Measurements from ENCODE around the gene CACFD1.

The CACFD1 gene

GRCh38 chr9:133475292-133476012 is 15.7 kb downstream of the CACFD1 start:
- TF ChIP-seq CTCF (IDR thresholded peaks at IDR 0.05; ENCODE audit: low read depth, low read length, missing control alignments), result no peak
- no peak overlapping the region for H3K4me3 ChIP-seq (ENCODE audit: low read depth, low read length)
- no peak for DNase-seq (ENCODE audit: low read depth)

GRCh38 chr9:133476036-133476931 is 16.5 kb downstream of the CACFD1 start:
- DNase-seq (ENCODE audit: low read depth), result no peak
- H3K4me3 ChIP-seq (ENCODE audit: low read depth, low read length), result no peak overlapping the region
- no peak for TF ChIP-seq CTCF (IDR thresholded peaks at IDR 0.05; ENCODE audit: low read depth, low read length, missing control alignments)

GRCh38 chr9:133476941-133477340 is 17.2 kb downstream of the CACFD1 start:
- no peak for DNase-seq (ENCODE audit: low read depth)
- no peak overlapping the region; the same call in 1 of the 2 replicates for H3K4me3 ChIP-seq (ENCODE audit: low read depth, low read length)
- TF ChIP-seq CTCF (IDR thresholded peaks at IDR 0.05; ENCODE audit: low read depth, low read length, missing control alignments), result no peak

GRCh38 chr9:133477461-133477860 is 17.7 kb downstream of the CACFD1 start:
- H3K4me3 ChIP-seq (ENCODE audit: low read depth, low read length), result peak overlapping the region; percentile 67; the same call in 1 of the 2 replicates
- DNase-seq (ENCODE audit: low read depth), result no peak
- TF ChIP-seq CTCF (IDR thresholded peaks at IDR 0.05; ENCODE audit: low read depth, low read length, missing control alignments), result no peak

GRCh38 chr9:133477992-133478850 is 18.4 kb downstream of the CACFD1 start:
- H3K4me3 ChIP-seq (ENCODE audit: low read depth, low read length), result peak overlapping the region; percentile 67
- DNase-seq (ENCODE audit: low read depth), result no peak
- TF ChIP-seq CTCF (IDR thresholded peaks at IDR 0.05; ENCODE audit: low read depth, low read length, missing control alignments), result no peak

GRCh38 chr9:133478851-133479711 is 19.3 kb downstream of the CACFD1 start, which contains the start of gene SLC2A6:
Gene SLC2A6 (minus strand): TSS chr9:133479099. CDS start chr9:133479059, 40 bp downstream.
- TF ChIP-seq CTCF (IDR thresholded peaks at IDR 0.05; ENCODE audit: low read depth, low read length, missing control alignments), result no peak
- peak; percentile 48 for DNase-seq (ENCODE audit: low read depth)
- peak within 1 kb of the TSS; percentile 67 for H3K4me3 ChIP-seq (ENCODE audit: low read depth, low read length)
